Adrenal gland (tissue), 5 donors: Measurements from ENCODE around the gene LRRC25.

Source experiments
- CTCF ChIP-seq, 6 experiments: fragments of 450-650 bp in 4 of 6; fragments of 200-600 bp in 2 of 6; sonication (generic) in 1 of 6; IDR thresholded peaks; 1 replicate in 5 of 6; 2 replicates in 1 of 6; pipeline versions ENCODE4 v1.5.1 to v1.8.0; 2016 to 2021; ENCODE audit warnings: antibody characterized with exemption in 6 of 6, mild to moderate bottlenecking in 2 of 6, moderate library complexity in 1 of 6
- POLR2A ChIP-seq, 2 donors: fragments of 450-650 bp; IDR thresholded peaks; one replicate each; pipeline ENCODE4 v1.6.1; 2017; ENCODE audit warnings: antibody characterized with exemption in 2 of 2, mild to moderate bottlenecking in 2 of 2, moderate library complexity in 1 of 2
- donor health status: DM: no; HTN: no; CAD: no.

- TF ChIP-seq CTCF (IDR thresholded peaks at IDR 0.05), result no peak
- no peak for TF ChIP-seq POLR2A (IDR thresholded peaks at IDR 0.05)
Observed at GRCh38 chr19:18377026-18377425, 20.4 kb downstream of the LRRC25 start.
